22Rv1 (cell line): ENCODE results near the gene ZNF385B.

ENCODE experiments used
- H3K27ac ChIP-seq: fragments of 450-650 bp; 2 replicates; pipeline ENCODE4 v1.5.1; 2017
- ZFX ChIP-seq: fragments of 450-650 bp; IDR thresholded peaks from 2 replicates; pipeline ENCODE4 v1.6.1; 2017; ENCODE audit warnings: antibody characterized with exemption, borderline replicate concordance
- TF ChIP-seq, protein P1 (sequence below): fragments of 450-650 bp; IDR thresholded peaks from 2 replicates; pipeline ENCODE4 v1.5.1; 2017; ENCODE audit warnings: mild to moderate bottlenecking

Gene ZNF385B

DNA sequence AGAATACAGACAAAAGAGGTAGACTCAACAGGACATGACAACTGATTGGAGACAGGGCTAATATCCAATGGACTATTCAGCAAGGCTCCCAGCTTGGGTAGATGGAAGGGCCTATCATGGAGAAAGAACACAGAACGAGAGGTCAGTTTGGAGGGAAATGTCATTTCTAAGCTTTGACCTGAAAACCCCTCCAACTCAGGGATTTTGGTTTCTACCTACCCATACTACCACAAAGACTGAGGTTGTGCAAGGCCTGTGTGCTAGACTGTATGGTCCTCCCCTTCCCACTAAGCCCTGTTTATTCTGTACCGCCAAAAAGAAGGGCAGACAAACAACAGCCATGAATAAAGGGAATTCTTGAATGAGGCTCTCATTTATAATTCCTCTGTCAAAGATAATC is 288.9 kb downstream of the ZNF385B start:
- no peak for TF ChIP-seq ZFX
- TF ChIP-seq, protein P1, sequence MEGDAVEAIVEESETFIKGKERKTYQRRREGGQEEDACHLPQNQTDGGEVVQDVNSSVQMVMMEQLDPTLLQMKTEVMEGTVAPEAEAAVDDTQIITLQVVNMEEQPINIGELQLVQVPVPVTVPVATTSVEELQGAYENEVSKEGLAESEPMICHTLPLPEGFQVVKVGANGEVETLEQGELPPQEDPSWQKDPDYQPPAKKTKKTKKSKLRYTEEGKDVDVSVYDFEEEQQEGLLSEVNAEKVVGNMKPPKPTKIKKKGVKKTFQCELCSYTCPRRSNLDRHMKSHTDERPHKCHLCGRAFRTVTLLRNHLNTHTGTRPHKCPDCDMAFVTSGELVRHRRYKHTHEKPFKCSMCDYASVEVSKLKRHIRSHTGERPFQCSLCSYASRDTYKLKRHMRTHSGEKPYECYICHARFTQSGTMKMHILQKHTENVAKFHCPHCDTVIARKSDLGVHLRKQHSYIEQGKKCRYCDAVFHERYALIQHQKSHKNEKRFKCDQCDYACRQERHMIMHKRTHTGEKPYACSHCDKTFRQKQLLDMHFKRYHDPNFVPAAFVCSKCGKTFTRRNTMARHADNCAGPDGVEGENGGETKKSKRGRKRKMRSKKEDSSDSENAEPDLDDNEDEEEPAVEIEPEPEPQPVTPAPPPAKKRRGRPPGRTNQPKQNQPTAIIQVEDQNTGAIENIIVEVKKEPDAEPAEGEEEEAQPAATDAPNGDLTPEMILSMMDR: no peak
- H3K27ac ChIP-seq: peak overlapping the region; percentile 100

DNA sequence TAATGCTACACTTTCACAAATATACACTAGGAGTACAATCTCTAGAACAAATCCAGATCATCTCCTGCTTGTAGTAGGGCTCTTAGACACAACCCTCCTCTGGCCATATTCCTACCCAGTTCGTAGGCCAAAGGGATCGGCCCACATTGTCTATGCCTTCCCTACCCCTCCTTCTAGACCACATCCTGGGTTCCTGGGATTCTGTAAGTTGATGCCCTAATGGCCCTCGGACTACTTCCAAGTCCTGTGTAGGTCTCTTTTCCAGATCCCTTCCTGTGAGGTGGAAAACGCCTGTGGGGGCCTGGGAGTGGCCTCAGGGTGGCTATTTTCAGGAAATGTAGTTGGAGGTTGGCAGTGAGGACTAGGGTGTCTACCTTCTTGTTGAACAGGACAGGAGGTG is 289.7 kb downstream of the ZNF385B start:
- TF ChIP-seq, protein P1: no peak
- TF ChIP-seq ZFX: no peak
- peak overlapping the region; percentile 100 for H3K27ac ChIP-seq

DNA sequence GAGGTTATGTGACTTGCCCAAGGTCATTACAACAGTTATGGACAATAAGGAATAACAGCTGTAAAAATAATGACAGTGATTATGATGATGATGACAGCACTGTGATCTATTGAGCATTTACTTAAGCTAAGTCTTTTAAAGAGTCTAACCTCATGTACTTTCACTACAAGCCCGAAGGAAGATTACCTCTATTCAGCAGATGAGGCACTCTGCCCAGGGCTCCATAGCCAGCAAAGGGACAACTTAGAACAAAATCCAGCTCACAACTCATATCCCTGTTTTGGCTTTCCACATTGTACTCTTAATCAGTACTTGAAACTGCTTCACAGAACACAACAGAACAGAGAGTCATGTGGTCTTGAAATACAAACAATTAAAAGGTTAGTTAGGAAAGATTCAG is 290.2 kb downstream of the ZNF385B start:
- peak overlapping the region; percentile 100 for H3K27ac ChIP-seq
- no peak for TF ChIP-seq ZFX
- TF ChIP-seq, protein P1: no peak

DNA sequence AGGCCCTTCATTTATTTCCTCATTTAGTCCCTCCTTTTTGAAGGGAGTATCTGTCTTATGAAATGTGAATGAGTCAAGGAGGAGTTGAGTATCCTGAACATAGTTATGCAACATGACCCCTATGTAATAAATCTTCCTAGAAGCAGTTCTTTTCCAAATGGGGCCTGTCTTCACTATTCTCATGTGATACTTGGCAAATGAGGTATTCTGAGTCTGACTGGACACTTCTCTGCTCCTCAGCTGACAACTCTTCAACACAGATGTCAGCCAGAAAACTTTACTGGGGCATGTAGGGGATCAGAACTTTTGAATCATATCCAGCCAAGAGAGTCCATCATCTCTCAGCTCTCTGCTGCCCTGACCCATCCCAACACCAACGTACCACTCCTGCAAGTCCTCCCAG is 291.6 kb downstream of the ZNF385B start:
- H3K27ac ChIP-seq: peak overlapping the region; percentile 100
- TF ChIP-seq ZFX: no peak
- TF ChIP-seq, protein P1: no peak

DNA sequence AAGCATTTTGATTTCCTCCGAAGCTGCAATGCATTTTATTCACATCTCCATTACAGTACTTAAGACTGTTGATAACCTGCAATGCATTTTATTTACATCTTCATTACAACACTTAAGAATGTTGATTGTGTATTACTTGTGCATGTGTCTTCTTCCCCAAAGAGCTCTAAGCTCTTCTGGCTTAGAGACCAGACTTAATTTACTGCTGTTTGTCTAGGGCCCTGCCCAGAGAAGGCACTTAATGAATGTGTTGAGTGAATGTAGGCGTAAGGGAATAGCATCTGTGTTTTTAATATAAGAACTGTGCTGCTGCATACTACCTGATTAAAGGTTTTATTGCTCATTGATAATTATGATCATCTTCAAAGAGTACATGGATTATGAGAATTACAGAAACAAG is 295.6 kb downstream of the ZNF385B start:
- TF ChIP-seq ZFX: no peak
- TF ChIP-seq, protein P1: no peak
- peak overlapping the region; percentile 100 for H3K27ac ChIP-seq

DNA sequence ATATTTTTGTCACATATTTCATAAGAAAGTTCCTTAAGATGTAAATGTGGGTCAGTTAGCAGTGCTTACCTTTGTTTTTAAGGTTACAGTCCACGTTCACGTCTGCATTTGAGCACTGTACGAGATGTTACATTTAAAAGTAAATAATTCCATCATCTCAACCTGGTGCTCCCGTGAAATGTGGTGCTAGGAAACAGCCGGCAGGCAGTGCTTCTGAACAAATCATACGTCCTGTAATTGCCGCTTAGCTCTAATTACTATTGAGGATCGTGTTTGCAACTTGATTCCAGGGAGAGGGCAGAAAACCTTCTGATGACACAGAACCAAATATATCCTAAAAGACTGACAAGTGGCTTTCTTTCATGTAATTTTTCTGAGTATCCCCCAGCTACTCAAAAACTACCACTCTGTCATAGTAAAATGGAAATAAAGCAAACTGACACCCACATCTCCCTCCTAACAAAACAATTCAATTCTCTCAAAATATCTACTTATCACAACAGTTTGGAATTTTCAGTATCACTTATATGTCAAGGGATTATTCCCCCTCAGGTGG is 299.0 kb downstream of the ZNF385B start:
- TF ChIP-seq, protein P1: no peak
- no peak for TF ChIP-seq ZFX
- peak overlapping the region; percentile 100 for H3K27ac ChIP-seq

DNA sequence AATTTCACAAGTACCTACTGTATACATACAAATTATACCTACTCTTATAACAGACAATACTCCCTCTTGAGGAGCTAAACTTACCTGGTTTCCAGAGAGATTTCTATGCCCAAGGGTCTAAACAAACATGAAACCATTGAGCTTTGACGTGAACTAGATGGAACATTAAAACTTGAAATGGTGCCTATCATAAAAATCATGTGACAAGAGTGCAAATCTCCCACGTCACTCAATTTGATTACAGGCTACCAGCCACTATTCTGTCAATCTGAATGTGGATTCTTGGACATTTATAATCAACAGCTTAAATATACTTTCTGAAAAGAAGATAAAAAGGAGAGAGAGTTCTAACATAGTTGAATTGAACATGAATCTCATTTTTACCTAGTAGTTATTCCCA is 299.7 kb downstream of the ZNF385B start:
- TF ChIP-seq, protein P1: no peak
- TF ChIP-seq ZFX: no peak
- H3K27ac ChIP-seq: peak overlapping the region; percentile 100
